Right lobe of liver (tissue), 4 donors: ENCODE data around the gene CEP170B.

Experiments used
- CTCF ChIP-seq, 4 donors: fragments of 200-600 bp in 3 of 4; fragments of 450-650 bp in 1 of 4; IDR thresholded peaks; one replicate each; pipeline versions ENCODE4 v1.5.1 to v1.8.0; 2016 to 2022; ENCODE audit warnings: antibody characterized with exemption in 4 of 4, mild to moderate bottlenecking in 2 of 4
- POLR2A ChIP-seq: fragments of 450-650 bp; IDR thresholded peaks from one replicate; pipeline ENCODE4 v1.6.1; 2017; ENCODE audit warnings: antibody characterized with exemption, mild to moderate bottlenecking
- donor health status: DM: no; HTN: no; CAD: no.
- donor health status: DM: no; HTN: no; CAD: no.
- donor health status: DM: no; HTN: yes; CAD: no.

DNA sequence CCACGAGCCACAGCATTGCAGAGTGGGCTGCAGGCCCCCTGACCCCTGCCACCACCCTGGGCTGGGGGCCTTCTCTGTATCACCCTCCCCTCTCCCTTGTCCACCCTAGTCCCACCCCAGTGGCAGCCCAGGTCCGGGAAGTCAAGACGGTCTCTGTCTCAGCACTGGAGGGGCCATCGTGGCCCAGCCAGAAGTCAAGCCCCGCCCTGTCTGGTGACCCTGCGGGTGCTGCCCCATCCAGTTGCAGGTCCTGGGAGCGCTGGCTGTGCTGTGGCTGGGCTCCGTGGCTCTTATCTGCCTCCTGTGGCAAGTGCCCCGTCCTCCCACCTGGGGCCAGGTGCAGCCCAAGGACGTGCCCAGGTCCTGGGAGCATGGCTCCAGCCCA, 62.4 kb downstream of the CEP170B start:
- TF ChIP-seq CTCF (IDR thresholded peaks at IDR 0.05) (no peak), POLR2A (no peak)
